HG03135 (cell line): ENCODE results near the gene GRPR.
A peak's percentile ranks its signal among the peaks of the same experiment; 100 is the strongest.
"Not testable (repeated sequence)": the region's sequence is repeated elsewhere in the genome, so short reads cannot be mapped to it uniquely, and the experiment has no call there.

Source experiments
- ATAC-seq: cut with Tn5 transposase; IDR thresholded peaks from one replicate; pipeline ENCODE4 v1.9.1; 2021; ENCODE audit warnings: mild to moderate bottlenecking, moderate library complexity; ENCODE audit not compliant: unreplicated experiment

The GRPR gene

DNA sequence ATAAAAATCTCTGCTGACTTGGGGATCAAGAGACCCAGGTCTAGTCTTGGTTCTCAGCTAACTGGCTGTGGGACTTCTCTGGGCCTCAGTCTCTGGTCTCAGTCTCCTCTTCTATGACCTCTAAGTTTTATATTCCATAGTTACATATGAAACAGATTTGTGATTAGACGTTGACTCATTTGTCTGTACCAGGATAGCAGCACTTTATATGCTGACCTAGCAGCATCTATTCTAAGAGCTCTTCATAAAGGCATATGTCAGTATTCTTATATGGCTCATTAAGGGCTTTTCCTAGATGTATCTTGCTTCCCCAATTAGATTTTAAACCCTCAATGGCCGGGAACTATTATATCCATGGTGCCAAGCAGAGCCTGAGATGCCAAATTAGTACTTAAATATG is 12.7 kb downstream of the GRPR start:
- ATAC-seq = no peak

DNA sequence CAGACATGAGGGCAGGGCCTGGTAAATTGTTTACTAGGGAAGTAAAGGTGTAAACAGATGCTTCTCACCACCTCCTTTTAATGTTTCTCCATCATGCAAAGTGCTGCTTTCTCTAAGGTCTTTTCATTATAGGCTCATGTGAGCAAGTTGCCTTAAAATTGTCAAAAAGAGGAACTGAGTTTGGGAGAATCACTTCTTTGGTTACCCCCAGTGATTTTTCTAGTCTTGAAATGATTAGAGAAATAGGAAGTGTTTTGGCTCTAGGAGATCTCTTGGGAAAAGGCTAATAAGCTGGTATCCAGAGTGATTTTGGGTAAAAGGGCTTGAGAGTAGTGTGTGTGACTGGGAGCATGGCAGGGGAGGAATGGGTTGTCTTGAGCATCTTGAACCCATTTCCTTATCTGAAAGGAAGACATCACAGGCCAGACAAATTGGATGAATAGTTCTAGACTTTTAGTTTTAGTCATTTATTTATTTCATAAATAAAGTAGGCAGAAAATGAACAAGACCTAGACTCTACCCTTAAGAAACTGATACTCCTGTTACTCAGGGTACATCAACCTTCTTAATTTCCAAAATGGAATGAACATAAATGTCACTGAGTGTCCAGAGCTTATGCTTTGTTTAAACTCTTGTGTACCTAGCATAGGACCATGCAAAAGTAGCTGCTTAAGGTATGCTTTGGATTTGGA is 14.2 kb downstream of the GRPR start:
- peak; percentile 75 for ATAC-seq

DNA sequence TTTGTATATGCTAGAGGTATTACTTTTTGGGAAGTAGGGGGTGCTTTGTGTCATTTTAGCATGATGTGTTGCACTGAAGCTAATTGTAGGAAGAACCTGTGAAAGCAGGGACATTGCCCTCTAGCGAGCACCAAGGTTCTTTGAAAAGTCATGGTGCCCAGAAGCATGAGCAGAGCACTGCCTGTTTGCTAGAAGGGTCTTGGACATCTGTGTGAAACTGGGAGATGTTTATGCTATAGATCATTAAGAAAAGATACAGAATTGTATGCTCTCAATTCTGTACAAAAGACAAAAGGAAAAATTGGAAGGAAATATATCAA is 14.7 kb downstream of the GRPR start:
- ATAC-seq = peak; percentile 37

DNA sequence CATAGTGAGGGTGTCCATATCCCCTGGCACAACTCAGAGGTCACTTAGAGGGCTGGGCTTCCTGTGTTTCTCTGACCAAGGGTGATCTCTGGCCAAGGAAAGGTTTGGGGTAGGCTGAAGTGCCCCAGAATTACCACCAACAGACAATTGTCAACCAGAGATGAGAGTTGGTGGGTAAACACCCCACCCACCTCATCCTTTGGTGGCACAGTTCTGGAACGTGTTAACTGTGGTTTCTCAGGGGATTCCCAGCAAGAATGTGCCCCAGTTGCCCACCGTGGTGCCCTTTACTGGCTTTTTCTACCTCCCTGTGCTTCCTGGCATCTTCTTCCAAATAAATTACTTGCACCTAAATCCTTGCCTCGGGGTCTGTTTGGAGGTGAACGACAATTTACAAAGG is 17.1 kb downstream of the GRPR start:
- no peak for ATAC-seq

DNA sequence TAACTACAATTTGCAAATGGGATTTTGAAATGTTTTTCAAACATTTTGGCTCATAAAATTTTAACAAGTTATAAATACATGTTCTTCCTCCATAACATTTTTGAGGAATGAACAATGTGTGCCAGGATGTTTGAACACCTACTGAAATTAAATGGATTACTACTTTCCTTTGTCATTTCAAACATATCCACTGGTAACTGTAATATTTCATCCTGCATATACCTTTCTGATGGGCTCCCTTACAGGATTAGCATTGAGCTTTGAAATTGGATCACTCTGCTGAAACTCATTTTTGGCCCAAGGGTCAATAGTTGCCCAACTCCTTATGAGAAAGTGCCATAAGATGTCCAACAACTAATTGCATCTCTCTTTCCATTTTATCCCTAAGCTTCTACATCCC is 17.6 kb downstream of the GRPR start:
- ATAC-seq = no peak

DNA sequence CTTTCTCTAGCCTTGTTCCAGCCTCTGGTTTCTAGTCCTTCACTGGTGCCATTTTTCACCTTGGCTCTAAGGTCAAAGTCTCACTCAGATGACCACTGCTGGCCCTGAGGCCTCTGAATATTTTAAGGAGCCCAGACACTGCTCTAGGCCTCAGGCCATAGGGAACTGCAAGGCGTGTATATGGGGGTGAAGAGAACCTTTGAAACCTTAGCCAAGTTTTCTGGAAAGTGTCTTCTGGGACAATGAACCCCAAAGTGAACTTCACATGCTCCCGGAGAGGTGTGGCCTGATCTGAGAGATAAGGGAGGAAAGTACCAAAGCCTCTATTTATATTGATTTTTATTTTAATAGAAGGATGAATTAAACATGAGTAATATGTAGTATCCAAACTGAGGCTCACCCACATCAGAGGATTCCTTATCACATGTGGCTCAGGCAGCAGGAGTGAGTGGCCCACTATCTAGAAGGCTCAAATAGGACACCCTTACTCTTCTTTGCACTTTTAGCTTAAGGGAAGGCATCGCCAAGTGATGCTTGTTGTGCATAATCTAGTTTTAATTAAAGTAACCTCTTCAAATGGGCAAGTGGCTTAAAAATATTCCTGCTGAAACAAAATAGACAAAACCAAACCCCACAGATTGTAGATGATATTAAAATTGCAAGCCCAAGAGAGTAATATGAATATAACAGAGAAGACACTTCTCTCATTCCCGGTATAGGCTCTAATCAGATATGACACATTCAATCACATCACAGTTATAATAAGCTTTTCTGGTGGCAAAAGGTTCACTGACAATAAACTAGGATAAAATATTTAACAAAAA is 18.3 kb downstream of the GRPR start:
- ATAC-seq = no peak

DNA sequence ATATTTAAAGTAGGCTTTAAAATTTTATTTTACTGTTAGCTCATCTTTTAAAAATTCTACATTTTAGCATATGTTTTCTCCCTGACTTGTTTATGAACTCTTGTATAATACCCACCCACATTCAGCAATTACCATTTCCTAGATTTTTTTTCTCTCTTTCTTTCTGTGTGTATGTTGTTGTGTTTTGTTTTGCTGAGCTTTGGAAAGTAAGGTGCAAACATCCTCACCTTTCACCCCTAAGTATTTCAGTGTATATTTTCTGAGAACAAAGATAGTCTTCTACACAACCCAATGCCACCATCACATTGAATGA is 18.8 kb downstream of the GRPR start:
- no peak for ATAC-seq

DNA sequence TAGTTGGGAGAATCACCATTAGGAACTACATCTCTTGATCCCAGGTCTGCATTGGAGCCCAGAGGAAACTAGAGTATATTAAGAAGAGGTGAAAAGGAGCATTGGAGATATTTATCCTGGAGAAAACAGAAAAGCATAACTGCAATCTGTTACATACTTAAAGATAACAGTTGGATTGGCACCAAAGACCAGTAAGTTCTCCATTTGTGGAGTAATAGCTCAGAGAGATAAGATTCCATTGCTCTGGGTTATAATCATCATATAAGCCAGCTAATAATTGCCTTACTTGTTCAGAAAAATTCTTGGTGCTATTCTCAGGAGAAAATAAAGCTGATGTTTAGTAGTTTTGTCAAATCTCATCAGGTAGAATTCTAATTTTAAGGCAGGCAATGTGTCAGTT is 20.6 kb downstream of the GRPR start:
- no peak for ATAC-seq

DNA sequence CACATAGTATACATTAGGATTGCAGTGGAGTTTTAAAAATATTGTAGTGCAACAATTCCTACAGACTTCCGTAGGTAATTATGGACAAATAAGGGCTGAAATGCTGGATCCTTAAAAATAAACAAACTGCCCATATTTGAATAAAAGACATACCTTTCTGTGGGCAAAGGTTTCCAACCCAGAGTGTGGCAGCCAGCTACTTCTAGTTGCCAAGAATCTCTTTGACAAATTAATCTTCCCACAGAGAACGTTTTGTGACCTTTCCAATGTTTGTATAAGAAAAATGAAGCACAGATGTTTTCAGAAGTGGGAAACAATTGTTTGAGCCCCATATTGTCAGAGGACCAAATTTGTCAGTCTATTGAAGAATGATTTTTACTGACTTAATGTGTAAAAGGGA is 21.1 kb downstream of the GRPR start:
- no peak for ATAC-seq

DNA sequence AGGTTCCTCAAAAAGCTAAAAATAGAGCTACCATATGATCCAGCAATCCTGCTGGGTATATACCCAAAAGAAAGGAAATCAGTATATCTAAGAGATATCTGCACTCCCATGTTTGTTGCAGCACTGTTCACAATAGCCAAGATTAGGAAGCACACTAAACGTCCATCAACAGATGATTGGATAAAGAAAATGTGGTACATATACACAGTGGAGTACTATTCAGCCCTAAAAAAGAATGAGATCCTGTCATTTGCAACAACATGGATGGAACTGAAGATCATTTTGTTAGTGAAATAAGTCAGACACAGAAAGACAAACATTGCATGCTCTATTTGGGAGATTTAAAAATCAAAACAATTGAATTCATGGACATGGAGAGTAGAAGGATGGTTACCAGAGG is 21.7 kb downstream of the GRPR start:
- ATAC-seq = not testable (repeated sequence)

DNA sequence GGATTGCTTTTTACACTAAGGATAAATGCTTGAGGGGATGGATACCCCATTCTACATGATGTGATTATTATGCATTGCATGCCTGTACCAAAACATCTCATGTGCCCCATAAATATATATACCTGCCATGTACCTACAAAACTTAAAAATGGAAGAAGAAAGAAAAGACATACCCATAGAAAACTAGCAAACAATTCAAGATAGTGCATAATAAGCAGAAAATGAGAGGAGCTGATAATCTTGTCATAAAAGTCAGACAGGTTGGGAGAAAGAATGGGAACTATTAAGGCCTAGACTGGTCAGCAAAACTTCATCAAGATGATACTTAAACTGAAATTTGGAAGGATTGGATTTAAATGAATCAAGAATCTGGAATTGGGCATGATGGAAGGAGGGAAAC is 22.3 kb downstream of the GRPR start:
- no peak for ATAC-seq

DNA sequence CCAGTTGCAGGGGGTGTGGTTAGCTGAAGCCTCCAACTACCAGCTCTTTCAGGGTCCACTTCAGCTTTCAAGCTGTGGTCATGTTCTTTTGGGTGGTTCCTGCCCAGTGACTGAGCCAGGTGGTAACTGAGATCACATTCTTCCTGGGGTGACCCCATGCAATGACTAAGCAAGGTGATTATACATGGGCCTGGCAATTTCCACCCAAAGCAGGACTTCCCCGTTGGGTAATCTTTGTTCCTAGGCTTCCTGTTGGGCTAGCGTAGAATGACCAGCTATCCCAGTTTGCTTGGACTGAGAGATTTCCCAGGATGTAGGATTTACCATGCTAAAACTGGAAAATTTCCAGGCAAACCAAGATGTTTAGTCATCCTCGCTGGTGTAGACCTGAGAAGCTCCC is 25.5 kb downstream of the GRPR start:
- no peak for ATAC-seq

DNA sequence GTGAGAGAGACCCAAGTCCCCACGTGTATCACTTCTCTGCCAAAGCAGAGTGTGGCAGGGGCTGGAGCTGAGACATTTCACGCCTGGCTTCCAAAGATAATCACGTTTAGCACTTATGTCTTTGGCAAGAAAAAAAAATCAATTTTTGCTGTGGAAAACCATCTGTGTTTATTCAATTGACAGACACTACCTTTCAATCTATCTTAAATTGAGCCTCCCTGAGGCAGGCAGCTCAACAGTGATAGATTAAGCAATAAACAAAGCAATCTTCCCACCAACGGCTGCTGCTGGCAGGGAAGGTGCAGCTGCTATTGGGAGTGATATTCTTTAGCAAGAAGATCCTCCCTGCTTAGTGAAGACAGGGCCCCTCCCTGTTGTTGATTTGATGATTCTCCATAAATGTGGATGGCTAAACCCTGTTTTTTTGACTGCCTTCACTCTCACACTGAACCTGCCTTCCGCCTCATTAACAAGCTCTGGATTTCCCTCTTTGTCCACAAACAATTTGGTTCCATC is 32.3 kb downstream of the GRPR start:
- no peak for ATAC-seq

DNA sequence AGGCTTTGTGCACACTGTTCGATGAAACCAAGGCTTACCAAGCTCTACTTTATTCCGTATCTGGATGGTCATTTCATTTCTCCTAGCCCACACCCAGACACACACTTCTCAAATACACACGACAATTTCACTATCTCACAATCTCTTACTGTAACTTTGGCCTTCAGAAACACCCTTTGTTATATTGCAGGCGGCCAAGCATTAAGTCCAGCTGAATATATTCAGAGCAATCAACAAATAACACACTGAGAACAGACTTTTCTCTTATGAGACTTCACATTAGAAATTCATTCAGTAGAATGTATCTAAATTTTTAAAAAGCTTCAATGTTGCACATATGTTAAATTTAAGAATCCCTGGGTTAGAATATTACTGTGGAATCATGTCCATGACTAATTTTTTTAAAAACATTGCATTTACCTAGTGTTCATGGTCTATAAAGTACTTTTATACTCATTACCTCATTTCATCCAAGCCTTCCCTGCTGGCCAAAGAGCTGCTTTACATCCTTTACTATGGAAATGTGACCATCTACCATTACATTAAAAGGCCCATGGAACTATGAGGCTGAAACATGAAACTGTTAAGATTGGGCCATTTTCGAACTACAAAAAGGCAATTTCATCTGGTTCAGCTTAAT is 33.4 kb downstream of the GRPR start:
- no peak for ATAC-seq

DNA sequence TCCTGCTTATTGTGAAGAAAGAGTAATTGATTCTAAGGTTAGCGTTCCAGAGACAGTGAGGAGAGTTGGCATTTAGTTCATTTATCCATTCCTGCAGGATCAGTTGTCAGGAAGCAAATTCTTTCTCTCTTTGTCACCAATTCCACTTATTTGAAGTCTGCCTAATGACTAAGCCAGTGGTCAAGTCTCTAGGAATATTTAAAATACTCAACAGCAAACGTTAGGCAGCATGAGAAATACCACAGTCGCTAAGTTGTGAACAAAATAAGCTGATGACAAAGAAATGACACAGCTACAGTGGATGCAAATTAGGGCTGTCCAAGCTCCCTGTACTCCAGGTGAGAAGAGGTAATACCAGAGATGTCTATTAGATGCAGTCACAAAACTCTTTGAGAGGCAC is 37.4 kb downstream of the GRPR start:
- ATAC-seq = no peak

DNA sequence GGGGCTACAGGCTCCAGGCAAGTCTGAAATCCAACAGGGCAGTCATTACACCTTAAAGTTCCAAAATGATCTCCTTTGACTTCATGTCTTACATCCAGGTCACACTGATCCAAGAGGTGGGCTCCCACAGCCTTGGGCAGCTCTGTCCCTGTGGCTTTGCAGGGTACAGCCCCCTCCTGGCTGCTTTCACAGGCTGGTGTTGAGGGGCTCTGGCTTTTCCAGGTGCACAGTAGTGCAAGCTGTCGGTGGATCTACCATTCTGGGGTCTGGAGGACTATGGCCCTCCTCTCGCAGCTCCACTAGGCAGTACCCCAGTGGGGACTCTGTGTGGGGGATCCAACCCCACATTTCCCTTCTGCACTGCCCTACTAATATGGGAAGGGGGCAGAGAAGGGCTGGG is 37.8 kb downstream of the GRPR start:
- ATAC-seq = not testable (repeated sequence)

DNA sequence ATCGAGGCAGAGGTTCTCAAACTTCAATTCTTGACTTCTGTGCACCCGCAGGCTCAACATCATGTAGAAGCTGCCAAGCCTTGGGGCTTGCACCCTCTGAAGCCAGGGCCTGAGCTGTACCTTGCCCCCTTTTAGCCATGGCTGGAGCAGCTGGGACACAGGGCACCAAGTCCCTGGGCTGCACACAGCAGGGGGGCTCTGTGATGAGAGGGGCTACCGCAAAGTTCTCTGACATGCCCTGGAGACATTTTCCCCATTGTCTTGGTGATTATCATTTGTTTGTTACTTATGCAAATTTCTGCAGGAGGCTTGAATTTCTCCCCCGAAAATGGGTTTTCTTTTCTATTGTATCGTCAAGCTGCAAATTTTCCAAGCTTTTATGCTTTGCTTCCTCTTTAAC is 39.0 kb downstream of the GRPR start:
- no peak for ATAC-seq

DNA sequence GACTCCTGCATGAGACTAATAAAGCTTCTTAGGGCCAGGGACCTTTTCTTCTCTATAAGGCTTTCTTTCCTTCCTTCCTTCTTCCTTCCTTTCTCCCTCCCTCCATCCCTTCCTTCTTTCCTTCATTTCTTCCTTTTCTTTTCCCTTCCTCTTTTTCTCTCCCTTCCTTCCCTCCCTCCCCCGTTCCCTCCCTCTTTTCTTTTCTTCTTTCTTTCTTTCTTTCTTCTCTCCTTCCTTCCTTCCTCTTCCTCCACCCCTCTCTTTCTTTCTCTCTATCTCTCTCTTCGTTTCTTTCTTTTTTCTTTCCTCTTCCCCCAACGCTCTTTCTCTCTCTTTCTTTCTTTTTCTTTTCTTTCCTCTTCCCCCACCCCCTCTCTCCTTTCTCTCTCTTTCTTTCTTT is 41.4 kb downstream of the GRPR start:
- no peak for ATAC-seq

DNA sequence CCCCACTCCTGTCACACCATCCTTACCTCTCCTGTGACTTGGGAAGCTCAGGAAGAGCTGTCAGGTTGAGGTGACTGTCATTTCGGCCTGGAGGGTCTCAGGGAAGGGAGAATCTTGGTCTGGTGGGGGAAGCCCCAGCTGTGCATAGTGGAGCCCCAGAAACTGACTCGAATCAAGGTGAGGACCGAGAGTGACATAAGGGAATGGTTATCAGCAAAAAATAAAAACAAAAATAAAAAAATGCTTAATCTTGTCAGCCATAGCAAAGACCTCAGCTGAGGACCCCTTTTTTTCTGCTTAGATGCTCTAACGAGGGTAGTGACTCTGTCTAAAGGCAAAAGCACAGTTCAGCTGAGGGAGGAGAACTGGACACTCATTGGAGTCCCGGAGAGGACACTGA is 43.8 kb downstream of the GRPR start, which contains the start of gene MAGEB17:
MAGEB17 (plus strand) TSS at position 301 of the 400 bp plus-strand sequence. CDS start 2,902 bp downstream, outside the sequence.
- no peak for ATAC-seq

DNA sequence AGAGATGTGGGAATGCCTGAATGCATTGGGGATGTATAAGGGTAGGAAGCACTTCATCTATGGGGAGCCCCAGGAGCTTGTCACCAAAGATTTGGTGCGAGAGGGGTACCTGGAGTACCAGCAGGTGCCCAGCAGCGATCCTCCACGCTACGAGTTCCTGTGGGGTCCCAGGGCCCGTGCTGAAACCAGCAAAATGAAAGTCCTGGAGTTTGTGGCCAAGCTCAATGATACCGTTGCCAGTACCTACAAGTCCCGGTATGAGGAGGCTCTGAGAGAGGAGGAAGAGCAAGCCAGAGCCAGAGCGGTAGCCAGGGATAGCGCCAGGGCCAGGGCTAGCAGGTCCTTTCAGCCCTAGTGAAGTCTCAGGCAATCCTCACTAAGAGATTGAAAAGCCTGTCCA is 47.7 kb downstream of the GRPR start:
- no peak for ATAC-seq

DNA sequence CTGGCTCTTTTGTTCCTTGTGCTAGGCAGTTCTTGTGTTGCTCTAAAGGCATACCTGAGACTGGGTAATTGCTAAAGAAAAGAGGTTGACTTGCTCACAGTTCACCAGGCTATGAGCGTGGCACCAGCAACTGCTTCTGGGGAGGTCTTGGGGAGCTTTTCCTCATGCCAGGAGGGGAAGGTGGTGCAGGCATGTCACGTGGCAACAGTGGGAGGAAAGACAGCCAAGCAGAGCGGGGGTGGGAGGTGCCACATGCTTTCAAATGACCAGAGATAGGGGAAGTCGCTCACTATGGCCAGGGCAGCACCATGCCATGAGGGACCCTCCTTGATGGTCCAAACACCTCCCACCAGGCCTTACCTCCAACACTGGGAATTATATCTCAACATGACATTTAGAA is 48.6 kb downstream of the GRPR start:
- ATAC-seq = no peak

DNA sequence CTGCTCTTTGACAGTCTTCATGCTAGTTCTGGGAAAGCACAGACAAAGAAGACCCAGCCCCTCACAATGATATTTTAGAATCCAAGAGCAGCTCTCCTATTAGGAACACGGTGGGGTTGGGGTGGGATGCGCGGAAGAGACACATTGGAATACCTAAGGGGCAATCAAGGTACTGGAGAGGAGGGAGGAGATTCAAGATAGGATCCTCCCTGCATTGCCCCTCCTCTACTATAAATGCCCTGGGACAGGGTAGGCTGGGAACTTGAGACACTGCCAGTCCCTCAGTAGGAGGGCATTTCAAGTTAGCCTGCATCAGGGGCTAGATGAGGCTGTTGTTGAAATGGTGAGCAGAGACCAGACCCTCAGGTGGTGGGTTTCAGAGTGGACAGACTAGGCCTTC is 49.0 kb downstream of the GRPR start:
- no peak for ATAC-seq
